ENCODE data around the gene NFYC.

GRCh38 chr1:40784771-40785151 is 93.3 kb downstream of the NFYC start:
- TF ChIP-seq EZH2 (IDR thresholded peaks at IDR 0.05; ENCODE audit: insufficient read depth, poor library complexity, severe bottlenecking) (peak; percentile 18), EZH2phosphoT487 (IDR thresholded peaks at IDR 0.05; ENCODE audit: insufficient read depth, low read depth) (no peak)
